Ishikawa (cell line): Measurements from ENCODE around the gene SLC12A1.

Source experiments
- CEBPB ChIP-seq: IDR thresholded peaks from 2 replicates; pipeline ENCODE4 v1.6.1; 2012
- CREB1 ChIP-seq: IDR thresholded peaks from 2 replicates; pipeline ENCODE4 v1.6.1; 2012; ENCODE audit warnings: low read depth
- EGR1 ChIP-seq: IDR thresholded peaks from 2 replicates; pipeline ENCODE4 v1.6.1; 2012
- EP300 ChIP-seq: IDR thresholded peaks from 2 replicates; pipeline ENCODE4 v1.6.1; 2012; ENCODE audit warnings: borderline replicate concordance
- NFIC ChIP-seq: IDR thresholded peaks from 2 replicates; pipeline ENCODE4 v1.6.1; 2012
- RAD21 ChIP-seq: IDR thresholded peaks from 2 replicates; pipeline ENCODE4 v1.6.1; 2012; ENCODE audit warnings: low read depth
- TAF1 ChIP-seq: IDR thresholded peaks from 2 replicates; pipeline ENCODE4 v1.6.1; 2012; ENCODE audit warnings: low read depth, mild to moderate bottlenecking
- TCF12 ChIP-seq: IDR thresholded peaks from 2 replicates; pipeline ENCODE4 v1.6.1; 2012; ENCODE audit warnings: low read depth
- TEAD4 ChIP-seq: IDR thresholded peaks from 2 replicates; pipeline ENCODE4 v1.6.1; 2012
- YY1 ChIP-seq: IDR thresholded peaks from 2 replicates; pipeline ENCODE4 v1.6.1; 2012; ENCODE audit warnings: low read depth
- ZBTB7A ChIP-seq: IDR thresholded peaks from 2 replicates; pipeline ENCODE4 v1.6.1; 2012; ENCODE audit warnings: low read depth
- TF ChIP-seq, protein P1 (sequence below): IDR thresholded peaks from 2 replicates; pipeline ENCODE4 v1.6.1; 2012
- TF ChIP-seq, protein P2 (sequence below): IDR thresholded peaks from 2 replicates; pipeline ENCODE4 v1.6.1; 2012; ENCODE audit warnings: low read depth, mild to moderate bottlenecking

DNA sequence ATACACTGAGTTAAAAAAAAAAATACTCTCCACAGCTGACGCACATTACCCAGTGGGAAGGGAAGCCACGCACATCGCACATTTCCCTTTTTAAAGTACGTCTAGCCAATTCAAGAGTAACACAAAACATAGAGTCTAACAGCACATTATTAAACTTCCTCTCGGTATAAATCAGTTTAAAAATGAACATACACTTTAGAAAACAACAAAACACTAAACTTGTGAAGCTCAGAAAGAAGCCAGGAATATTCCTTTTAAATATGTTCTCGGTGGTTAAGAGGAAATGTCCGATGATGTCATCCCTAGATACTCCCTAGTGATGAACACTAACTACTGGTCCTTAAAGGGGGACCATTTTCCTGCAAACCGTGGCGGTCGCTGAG lies 28.7 kb upstream of the SLC12A1 start:
- TF ChIP-seq TEAD4 = no peak
- TF ChIP-seq, protein P1, sequence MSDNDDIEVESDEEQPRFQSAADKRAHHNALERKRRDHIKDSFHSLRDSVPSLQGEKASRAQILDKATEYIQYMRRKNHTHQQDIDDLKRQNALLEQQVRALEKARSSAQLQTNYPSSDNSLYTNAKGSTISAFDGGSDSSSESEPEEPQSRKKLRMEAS = no peak
- TF ChIP-seq EP300 = no peak
- TF ChIP-seq, protein P2, sequence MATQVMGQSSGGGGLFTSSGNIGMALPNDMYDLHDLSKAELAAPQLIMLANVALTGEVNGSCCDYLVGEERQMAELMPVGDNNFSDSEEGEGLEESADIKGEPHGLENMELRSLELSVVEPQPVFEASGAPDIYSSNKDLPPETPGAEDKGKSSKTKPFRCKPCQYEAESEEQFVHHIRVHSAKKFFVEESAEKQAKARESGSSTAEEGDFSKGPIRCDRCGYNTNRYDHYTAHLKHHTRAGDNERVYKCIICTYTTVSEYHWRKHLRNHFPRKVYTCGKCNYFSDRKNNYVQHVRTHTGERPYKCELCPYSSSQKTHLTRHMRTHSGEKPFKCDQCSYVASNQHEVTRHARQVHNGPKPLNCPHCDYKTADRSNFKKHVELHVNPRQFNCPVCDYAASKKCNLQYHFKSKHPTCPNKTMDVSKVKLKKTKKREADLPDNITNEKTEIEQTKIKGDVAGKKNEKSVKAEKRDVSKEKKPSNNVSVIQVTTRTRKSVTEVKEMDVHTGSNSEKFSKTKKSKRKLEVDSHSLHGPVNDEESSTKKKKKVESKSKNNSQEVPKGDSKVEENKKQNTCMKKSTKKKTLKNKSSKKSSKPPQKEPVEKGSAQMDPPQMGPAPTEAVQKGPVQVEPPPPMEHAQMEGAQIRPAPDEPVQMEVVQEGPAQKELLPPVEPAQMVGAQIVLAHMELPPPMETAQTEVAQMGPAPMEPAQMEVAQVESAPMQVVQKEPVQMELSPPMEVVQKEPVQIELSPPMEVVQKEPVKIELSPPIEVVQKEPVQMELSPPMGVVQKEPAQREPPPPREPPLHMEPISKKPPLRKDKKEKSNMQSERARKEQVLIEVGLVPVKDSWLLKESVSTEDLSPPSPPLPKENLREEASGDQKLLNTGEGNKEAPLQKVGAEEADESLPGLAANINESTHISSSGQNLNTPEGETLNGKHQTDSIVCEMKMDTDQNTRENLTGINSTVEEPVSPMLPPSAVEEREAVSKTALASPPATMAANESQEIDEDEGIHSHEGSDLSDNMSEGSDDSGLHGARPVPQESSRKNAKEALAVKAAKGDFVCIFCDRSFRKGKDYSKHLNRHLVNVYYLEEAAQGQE = no peak
- no peak for TF ChIP-seq CEBPB
- no peak for TF ChIP-seq YY1
- TF ChIP-seq ZBTB7A = no peak
- no peak for TF ChIP-seq EGR1
- no peak for TF ChIP-seq TAF1
- no peak for TF ChIP-seq RAD21
- TF ChIP-seq CREB1 = no peak
- TF ChIP-seq NFIC = no peak
- TF ChIP-seq TCF12 = no peak
